ENCODE data around the gene ARID5A.
A peak's percentile ranks its signal among the peaks of the same experiment; 100 is the strongest.
"Not testable (repeated sequence)": the region's sequence is repeated elsewhere in the genome, so short reads cannot be mapped to it uniquely, and the experiment has no call there.

The ARID5A gene

DNA sequence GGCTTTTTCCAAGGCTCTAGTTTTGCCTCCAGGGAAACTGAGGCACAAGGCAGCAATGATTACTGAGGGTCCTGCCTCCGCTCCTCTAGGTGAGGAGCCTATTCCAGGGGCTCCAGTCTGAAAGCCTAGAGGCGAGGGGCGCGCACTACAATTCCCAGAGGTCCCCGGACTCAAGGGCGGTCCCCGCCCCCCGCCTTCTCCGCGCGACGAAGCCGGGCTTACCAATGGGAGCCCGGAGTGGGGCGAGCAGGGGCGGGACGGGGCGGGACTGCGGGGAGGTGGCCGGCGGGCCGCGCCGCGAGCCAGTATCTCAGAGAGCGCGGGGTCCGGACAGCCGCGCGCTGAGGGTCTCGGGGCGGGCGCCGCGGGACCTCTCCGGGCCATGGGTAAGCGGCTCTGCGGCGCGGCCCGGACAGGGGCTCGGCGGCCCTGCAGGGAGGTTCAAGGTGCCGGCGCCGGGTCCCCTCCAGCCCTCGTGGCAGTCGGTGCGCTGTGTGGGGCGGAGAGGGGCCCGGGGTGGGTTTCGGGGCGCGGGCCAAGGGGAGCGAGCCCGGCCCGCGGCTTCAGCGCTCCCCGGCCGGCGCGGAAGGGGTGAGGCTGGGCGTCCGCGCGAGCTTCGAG, at the start of gene ARID5A:
TSS of gene ARID5A (plus strand) at position 308 of the 621 bp plus-strand sequence. CDS start at position 383, 75 bp downstream.
- peak; percentile 79 for DNase-seq

GRCh38 chr2:96489261-96489660, 47.3 kb upstream of the ARID5A start:
- DNase-seq: no peak

DNA sequence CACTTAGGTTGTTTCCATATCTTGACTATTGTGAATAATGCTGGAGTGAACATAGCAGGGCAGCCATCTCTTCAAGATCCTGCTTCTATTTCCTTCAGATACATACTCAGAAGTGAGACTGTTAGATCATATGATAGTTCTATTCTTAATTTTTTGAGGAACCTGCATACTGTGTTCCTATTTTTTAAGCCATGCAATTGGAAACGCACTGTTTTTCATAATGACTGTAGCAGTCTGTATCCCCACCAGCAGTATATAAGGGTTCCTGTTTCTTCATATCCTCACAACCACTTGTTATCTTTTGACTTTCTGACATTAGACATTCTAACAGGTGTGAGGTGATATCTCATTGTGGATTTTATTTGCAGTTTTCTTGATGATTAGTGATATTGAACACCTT, 46.9 kb upstream of the ARID5A start:
- DNase-seq: no peak

DNA sequence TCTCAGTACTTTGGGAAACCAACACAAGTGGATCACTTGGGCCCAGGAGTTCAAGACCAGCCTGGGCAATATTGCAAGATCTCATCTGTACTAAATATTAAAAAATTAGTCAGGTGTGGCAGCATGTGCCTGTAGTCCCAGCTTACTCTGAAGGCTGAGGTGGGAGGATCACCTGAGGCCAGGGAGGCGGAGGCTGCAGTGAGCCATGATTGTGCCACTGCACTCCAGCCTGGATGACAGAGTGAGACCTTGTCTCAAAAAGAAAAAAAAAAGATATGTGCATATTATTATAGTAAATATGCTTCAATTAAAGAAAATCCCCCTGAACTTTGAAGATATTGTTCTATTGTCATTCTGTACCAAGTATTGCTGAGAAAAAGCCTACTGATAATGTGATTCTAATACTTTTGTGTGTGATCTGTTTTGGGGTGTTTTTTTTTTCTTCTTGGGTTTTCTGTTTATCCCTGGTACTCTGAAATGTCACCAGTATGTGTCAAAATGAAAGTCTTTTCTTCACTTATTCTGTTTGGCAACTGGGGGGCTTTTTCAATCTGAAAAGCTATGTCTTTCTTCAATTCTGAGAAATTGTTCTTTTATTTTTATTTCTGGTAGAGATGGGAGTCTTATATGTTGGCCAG, 44.6 kb upstream of the ARID5A start:
- DNase-seq: no peak

DNA sequence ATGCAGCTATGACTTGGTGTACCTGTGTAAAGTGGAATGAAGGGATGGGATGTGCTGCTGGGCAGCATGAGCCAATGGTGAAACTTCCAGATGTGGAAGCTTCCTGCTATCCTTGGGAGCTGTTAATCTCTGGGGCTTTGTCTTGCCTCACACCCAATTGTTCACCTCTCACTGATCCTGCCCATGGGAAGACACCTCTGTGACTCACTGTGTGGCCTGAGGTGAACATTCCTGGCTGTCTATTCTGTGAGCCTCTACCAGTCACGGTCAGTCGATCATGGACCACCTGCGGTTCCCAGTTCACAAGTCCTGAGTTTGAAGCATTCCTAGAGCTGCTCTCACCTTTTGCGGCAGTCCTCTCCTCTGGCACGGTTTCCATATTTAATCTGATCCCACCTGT, 43.5 kb upstream of the ARID5A start:
- DNase-seq: no peak

DNA sequence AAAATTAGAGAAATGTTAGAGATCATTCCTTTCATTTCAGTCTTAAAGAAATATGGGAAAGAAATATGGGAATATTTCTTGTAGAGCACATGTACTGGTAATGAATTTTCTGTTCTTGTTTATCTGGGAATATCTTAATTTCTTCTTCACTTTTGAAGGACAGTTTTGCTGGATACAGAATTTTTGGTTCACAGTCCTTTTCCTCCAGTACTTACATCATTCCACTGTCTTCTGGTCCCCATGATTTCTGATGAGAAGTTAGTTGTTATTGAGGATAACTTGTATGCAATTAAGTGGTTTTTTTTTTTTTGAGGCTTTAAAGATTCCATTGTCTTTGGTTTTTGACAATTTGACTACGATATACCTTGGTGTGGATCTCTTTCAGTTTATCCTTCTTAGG, 42.4 kb upstream of the ARID5A start:
- no peak for DNase-seq

GRCh38 chr2:96495982-96496629, 40.4 kb upstream of the ARID5A start:
- DNase-seq: no peak

DNA sequence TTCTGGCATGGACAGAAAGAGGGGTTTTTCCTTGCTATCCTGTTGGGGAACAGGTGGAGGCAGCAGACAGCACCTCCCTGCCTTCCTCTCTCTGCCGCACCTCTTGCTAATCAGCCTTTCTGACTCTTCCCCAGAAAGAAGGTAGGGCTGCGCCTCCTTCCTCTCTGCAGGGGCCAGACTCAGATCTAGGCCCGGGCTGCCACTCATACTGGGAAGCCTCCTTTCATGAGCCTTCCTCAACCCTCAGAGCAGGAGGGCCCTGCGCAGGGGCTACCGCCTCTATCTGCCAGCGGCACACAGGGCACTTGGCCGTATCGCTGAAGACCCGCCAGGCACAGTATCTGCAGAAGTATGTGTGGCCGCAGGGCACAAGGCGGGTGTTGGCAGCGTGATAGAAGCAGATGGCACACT, 38.5 kb upstream of the ARID5A start:
- DNase-seq: no peak

DNA sequence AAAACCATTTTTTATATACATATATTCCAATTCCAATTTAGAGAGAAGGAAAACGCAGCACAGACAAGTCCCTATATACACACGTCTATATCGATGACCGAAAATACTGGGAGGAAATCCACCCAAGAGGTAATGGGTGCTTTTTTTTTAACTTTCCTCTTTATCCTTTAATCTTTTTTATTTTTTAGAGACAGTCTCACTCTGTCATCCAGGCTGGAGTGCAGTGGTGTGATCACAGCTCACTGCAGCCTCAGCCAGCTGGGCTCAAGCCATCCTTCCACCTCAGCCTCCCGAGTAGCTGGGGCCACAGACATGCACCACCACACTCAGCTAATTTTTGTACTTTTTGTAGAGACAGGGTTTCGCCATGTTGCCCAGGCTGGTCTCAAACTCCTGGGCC, 37.9 kb upstream of the ARID5A start:
- DNase-seq: not testable (repeated sequence)

GRCh38 chr2:96499061-96499960, 37.2 kb upstream of the ARID5A start:
- DNase-seq: no peak

- no peak for DNase-seq
Measured at GRCh38 chr2:96500385-96501066, 36.0 kb upstream of the ARID5A start.

DNA sequence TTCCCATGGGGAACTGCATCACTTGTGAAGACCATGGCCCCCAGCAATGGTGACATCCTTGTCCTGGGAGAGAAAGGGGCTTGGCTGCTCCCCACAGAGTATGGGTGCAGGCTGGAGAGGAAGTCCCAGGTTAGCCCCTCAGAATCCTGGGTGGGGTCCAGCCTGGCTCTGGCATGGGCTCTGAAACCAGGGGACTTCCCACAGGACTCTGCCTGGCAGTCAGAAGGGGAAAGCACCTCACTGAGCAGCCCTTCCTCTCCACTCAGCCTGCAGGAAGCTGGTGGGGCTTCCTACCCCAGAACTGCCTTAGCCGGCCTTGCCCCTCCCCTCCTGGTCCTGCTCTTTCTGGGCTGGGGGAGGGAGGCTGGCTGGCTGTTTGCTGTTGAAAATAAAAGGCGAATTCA, 35.1 kb upstream of the ARID5A start:
- DNase-seq: no peak

GRCh38 chr2:96501886-96502810, 34.4 kb upstream of the ARID5A start:
- no peak for DNase-seq

- no peak for DNase-seq
Measured at GRCh38 chr2:96502891-96503636, 33.5 kb upstream of the ARID5A start.

- DNase-seq: no peak
Measured at GRCh38 chr2:96503637-96504243, 32.8 kb upstream of the ARID5A start.

DNA sequence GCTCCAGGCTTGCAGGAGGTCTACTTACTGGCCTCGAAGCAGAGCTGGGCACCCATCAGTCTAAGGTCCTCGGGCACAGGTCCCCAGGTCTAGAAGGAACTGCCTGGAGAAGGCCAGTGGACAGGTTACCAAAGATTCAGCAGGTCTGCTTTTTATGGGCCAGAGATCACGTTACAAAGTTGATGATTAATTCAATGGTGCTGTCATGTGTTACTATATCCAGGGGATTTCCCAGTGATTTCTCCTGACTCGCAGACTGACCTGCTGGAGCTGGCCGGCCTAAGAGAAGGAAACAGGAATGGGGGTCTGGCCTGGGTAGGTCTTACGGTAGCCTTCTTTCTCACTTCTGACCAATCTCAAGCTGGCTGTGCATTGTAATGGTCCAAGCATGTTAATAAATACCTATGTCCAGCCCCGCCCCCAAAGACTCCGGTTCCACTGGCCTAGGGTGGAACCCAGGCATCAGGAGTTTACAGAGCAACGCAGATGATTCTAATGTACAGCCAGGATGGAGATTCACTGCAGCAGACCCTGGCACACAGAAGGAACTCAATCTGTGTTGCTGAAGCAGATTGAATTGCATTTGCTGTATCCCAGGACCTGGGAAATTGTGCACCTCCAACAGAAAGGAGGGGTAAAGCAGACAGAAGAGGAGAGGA, 31.2 kb upstream of the ARID5A start, which contains the start of gene NEURL3:
TSS of gene NEURL3 (minus strand) at position 127 of the 659 bp plus-strand sequence. CDS start at position 56, 71 bp downstream.
- no peak for DNase-seq

DNA sequence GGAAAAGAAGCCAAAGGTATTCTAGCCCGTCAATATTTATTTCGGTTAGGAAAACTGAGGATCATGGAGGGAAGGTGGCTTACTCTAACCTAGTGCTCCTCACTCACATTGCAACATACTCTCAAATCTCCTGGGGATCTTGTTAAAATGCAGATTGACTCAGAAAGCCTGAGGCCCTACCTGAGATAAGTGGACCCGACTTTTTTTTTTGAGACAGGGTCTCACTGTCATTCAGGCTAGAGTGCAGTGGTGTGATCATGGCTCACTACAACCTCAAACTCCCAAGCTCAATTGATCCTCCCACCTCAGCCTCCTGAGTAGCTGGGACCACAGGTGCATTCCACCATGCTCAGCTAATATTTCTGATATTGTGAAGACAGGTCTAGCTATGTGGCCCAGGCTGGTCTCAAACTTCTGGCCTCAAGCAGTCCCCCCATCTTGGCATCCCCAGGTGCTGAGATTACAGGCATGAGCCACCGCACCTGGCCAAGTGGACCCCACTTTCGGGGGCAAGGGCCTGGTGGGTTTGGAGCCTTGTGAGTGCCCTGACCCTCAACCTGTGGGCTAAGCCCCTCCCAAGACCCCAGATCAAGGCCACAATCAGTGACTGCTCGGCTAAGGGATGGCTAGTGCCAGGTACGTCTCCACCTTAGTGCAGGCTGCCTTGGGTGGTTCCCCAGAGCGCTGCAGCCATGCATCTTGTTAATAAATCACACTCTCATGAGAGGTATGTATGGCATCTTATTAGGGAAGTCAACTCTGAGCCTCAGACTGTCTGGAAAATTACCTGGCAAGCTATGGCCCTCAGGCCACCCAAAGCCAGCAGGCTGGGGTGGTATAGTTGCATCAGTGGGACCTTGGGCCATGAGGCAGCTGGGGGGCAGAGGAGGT, 30.3 kb upstream of the ARID5A start:
- no peak for DNase-seq

DNA sequence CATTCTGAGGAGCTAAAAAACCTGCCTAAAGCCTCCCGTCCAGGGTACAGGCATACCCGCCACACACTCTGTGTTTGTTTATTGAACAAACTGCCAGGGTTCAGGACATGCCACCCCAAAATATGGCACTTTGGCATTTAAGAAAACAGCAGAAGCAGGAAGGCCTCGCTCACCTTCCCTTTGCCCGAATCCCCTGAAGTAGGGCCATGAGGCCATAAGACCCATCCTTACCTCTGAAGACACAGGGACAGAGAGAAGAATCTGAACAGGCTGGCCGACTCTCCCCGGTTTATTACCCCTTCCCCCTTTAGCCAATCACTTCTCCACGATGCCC, 29.7 kb upstream of the ARID5A start:
- DNase-seq: no peak
